Iris pigment epithelial cell (primary cell): Measurements from ENCODE around the gene RTN4.
A peak's percentile ranks its signal among the peaks of the same experiment; 100 is the strongest.
"Not testable (repeated sequence)": the region's sequence is repeated elsewhere in the genome, so short reads cannot be mapped to it uniquely, and the experiment has no call there.

ENCODE experiments used
- DNase-seq: peaks from one replicate; pipeline ENCODE4 v3.0.0-alpha.2; 2011; ENCODE audit warnings: low read depth

Gene RTN4, protein sequence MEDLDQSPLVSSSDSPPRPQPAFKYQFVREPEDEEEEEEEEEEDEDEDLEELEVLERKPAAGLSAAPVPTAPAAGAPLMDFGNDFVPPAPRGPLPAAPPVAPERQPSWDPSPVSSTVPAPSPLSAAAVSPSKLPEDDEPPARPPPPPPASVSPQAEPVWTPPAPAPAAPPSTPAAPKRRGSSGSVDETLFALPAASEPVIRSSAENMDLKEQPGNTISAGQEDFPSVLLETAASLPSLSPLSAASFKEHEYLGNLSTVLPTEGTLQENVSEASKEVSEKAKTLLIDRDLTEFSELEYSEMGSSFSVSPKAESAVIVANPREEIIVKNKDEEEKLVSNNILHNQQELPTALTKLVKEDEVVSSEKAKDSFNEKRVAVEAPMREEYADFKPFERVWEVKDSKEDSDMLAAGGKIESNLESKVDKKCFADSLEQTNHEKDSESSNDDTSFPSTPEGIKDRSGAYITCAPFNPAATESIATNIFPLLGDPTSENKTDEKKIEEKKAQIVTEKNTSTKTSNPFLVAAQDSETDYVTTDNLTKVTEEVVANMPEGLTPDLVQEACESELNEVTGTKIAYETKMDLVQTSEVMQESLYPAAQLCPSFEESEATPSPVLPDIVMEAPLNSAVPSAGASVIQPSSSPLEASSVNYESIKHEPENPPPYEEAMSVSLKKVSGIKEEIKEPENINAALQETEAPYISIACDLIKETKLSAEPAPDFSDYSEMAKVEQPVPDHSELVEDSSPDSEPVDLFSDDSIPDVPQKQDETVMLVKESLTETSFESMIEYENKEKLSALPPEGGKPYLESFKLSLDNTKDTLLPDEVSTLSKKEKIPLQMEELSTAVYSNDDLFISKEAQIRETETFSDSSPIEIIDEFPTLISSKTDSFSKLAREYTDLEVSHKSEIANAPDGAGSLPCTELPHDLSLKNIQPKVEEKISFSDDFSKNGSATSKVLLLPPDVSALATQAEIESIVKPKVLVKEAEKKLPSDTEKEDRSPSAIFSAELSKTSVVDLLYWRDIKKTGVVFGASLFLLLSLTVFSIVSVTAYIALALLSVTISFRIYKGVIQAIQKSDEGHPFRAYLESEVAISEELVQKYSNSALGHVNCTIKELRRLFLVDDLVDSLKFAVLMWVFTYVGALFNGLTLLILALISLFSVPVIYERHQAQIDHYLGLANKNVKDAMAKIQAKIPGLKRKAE

DNA sequence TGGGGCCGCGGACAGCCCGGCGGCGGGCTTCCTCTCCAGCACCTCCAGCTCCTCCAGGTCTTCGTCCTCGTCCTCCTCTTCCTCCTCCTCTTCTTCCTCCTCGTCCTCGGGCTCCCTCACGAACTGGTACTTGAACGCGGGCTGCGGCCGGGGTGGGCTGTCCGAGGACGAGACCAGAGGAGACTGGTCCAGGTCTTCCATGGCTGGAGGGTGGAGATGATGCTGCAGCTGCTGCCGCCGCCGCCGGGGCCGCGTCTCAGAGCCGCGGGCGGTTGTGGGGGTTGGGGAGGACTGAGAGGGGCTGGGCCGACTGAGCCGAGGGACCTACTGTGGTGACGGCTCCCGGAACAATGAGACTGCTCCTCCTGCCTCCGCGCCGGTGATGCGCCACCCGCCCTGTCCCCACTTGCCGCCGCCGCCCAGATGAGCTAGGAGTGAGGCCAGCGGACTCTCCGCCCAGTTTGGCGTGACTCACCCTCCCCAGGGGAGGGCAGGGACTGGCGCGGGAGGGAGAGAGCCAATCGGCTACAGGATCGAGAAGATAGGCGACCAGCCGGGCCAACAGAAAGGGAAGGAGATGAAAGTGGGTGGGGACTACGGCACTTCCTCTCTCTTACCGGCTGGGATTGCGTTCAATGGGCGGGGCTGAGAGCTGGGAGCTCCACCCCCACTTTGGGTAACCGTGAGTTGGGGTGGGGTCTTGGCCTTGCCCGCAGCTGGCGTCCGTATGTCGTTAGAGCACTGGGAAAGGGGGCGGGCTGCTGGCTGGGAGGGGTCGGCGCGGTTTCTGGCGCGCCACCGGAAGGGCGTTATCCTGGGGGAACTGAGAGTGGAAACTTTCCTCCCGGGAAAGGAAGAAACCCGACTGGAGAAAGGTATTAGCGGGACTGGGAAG lies at the start of gene RTN4:
TSS of gene RTN4 (minus strand) at position 352 of the 895 bp plus-strand sequence. CDS start at position 201, 151 bp downstream.
- DNase-seq, result peak; percentile 100

DNA sequence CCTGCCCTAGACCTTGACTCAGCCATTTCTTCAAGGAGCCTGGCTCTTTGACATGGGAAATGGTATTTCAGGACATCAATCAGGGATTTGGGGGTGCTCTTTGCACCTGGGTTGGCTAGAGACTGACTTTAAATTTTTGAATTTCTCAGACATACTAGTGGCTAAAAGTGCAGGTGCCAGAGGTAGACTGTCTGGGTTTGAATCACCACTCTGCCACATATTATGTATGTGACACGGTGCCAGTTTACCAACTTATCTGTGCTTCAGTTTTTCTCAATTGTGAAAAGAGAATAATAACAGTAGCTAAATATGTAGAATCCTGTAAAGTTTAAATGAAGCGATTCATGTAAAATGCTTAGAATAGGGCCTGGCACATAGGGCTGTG lies 49.2 kb upstream of the RTN4 start:
- DNase-seq, result no peak

DNA sequence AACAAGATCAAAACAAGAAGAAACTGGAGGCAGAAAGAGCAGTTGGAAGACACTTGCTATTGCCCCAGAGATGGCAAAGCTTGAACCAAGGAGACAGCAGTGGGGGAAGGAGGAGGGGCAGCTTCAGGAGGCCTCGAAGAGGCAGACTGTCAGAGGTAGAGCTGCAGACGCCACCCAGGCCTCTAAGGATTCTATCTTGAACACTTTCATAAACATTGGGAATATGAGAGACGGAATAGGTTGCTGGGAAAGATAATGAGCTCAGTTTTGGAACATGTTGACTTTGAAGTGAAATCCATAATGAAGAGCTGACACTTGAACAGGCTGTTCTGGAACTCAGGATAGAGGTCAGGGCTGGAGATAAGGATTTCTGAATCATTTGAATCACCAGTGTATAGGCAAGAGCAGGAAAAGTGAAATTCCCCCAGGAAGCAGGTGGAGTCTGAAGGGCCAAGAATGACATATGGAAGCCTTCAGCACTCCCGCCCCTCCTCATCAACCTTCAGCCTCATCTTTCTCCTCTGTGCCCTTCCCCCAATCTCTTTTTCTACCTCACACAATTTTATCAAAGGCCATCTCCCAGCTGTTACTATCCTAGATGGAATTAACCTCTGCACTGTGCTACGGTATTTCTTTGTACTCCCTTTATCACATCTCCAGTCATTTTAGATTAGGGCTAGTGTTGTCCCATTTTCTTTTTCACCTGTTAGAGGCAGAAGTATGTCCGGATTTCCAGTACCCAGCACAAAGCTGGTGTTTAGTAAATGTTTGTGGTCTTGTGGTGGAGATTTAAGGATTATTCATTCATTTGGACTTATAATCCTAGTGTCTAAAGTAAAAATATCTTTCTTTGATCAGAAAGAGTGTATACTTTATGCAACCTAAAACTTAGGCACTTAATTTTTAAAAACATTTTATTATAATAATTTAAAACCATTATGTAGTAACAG lies 47.5 kb upstream of the RTN4 start:
- peak; percentile 73 for DNase-seq

DNA sequence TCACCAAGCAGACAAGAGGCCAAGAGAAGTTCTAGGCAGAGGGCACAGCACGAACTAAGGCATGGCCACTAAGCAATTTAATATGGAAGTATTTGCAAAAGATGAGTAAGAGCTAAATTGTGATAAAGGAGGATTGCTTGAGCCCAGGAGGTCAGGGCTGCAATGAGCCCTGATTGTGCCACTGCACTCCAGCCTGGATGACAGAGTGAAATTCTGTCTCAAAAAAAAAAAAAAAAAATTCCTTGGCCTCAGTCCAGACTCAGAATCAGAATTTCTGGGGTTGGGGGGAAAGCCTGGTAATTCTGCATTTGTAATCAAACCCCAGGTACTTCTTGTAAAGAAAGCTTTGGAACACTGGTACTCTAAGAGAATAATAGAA lies 46.8 kb upstream of the RTN4 start:
- DNase-seq, result no peak

DNA sequence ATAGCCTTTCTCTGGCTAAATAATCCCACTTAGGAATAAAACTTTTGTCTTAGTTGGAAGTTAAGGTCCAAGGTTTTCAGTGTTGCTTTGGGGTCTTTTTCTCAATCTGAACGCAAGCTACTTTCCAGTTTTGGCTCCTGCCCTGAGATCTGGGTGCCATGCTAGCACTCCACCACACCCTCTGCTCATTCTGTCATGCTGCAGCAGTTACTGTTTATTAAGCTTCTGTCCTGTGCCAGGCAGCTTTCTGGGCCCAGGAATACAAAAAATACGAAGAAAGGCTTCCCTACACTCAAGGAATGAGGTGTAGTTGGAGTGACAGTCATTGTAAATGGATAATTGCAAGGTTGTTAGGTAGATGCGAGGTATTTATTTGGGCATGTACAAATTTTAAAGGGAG lies 46.3 kb upstream of the RTN4 start:
- DNase-seq, result no peak

DNA sequence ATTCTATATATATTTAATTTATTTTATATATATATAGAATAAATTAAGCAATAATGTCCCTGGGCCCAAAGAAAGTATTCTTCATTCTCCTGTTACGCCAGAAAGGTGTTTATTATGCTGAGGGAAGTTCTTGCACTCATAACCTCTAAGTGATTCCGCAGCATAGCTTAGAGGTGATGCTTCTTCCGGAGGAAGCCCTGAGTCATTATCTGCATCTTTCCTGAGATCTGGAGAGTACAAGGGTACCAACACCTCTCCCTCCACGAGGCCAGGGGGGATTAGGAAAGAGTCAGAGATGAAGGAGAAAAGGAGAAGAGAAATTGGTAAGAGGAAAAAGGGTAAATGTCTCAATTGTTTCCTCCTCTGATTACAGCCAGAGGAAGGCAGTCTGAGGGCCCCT lies 43.1 kb upstream of the RTN4 start:
- DNase-seq, result peak; percentile 93

DNA sequence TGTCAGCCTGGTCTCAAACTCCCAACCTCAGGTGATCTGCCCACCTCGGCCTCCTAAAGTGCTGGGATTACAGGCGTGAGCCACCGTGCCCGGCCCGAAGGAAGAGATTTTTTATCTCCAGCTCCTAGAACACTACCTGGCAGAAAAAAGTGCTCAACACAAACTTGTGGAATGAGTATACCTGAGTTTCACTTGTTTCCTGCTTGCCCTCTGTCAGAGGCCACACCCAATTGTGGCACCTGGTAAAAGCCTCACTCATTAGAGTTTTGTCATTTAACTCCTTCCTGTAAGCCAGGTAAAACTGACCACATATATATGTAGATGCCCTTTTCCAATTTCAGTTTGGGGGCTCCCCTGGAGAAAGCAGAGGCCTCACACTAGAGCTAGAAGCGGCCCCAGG lies 42.2 kb upstream of the RTN4 start:
- DNase-seq, result no peak

DNA sequence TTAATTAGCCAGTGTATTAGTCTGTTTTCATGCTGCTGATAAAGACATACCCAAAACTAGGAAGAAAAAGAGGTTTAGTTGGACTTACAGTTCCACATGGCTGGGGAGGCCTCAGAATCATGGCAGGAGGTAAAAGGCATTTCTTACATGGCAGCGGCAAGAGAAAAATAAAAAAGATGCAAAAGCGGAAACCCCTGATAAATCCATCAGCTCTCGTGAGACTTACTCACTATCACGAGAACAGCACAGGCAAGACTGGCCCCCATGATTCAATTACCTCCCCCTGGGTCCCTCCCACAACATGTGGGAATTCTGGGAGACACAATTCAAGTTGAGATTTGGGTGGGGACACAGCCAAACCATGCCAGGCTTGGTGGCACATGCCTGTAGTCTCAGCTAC lies 41.4 kb upstream of the RTN4 start:
- not testable (repeated sequence) for DNase-seq

DNA sequence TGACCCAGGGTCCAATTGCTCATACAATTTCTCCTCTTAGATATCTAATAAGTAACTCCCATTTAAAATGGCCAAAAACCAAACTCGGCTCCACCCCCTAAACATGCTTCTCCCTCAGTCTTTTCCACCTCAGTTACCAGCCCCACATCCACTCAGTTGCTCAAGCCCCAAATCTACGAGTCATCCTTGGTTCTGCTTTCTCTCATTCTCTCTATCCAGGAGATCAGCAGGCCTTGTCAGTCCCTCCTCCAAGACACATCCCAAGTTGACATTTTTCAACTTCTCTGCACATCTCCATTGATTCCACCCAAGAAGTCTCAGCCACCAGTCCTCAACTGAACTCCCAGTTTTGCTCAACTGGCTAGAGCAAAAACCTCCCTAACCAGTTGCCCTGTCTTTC lies 40.5 kb upstream of the RTN4 start:
- DNase-seq, result peak; percentile 62

DNA sequence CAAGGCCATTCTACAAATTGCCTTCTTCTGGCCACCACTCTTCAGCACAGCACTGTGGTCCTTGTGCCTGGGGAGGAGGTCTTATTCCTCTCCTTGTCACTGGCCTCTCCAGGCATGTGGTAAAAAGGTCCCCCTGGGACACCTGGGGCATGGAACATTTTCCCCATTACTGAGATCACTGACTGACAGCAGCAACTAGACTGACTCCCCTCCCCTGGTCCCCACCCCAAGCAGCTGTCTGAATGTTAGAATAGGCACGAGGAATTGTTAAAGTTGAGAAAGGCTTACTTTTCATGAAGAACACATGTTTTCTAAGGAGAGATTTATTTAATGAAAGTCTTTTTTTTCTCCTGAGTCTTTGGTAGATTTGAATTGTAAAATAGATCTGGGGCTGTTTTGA lies 39.5 kb upstream of the RTN4 start:
- no peak for DNase-seq

DNA sequence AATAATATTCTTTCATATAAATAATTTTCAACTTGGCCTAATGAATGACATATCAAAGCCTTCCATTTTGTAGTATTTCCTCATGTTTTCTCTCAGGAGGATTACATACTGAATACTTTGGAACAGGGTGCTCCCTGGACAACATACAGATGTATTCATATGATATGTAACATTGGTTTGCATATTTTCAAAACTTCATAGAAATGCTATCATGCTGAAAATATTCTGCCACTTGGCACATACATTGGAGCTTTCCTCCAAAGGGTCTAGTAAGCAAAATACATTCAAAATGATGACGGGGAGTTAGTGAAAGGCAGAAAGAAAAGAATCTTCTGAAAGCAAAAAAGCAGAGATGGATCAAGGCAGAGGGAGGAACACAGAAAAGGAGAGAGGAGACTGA lies 38.1 kb upstream of the RTN4 start:
- peak; percentile 64 for DNase-seq

DNA sequence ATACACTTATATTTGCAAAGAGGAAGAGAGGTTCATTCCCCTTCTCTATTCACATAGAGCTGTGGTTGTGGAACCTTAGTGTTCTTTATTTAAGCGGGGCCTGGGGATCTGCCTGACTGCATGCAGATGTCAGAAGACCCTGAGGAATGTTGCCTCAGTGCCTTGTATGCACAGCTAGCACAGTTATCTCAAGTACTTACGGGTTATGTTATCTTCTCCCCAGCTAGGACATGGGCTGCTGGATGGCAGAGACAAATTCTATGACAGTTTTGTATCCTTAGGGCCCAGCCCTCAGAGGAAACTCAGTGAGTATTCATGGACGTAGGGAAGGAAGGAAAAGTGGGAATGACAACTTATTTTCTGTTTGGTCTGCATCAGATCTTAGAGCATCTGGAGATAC lies 37.7 kb upstream of the RTN4 start:
- DNase-seq, result peak; percentile 21

DNA sequence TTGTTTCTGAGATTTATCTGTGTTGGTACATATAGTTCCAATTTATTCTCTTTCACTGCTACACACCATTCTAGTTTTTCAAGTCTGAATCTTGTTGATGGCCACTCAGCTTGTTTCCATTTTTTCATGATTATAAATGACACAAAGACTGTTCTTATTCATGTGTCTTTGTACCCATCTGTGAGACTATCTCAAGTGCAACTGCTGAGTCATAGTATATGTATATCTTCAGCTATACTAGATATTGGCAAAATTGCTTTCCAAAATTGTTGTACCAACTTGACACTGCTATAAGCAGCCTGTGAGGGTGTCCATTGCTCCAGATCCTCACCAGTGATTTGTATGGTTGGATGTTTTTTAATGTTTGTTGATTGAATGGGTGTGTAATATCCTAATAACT lies 37.2 kb upstream of the RTN4 start:
- no peak for DNase-seq

DNA sequence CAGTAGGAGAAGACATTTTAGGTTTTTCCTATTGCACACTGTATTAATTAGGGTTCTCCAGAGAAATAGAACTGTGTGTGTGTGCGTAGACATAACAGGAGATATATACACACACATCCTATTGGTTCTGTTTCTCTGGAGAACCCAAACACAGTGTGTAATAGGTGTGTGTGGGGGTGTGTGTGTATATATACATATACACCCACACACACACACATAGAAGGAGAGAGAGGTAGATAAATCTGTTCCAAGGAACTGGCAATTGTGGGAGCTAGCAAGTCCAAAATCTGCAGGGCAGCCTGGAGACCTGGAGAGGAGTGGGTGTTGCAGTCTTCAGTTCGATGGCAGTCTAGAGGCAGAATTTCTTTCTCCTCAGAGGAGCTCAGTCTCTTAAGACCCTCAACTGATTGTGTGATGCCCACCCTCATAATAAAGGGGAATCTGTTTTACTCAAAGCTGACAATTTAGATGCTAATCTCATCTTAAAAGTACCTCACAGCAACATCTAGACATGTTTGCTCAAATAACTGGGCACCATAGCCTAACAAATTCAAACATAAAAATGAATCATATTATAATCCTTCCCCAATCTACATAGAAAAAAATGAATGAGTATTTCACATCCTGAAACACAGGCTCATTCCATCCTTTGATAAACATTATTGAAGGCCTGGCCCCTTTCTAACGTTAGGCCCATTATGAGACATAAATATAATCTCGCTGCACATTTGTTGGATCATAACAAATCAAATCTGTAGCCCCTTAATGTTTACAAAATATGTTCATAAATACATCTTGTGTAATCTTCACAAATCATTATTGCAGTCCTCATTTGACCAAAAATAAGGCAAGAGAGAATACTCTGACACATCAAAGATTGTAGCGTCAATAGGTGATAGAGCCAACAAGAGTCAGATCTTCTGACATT lies 35.1 kb upstream of the RTN4 start:
- no peak for DNase-seq

DNA sequence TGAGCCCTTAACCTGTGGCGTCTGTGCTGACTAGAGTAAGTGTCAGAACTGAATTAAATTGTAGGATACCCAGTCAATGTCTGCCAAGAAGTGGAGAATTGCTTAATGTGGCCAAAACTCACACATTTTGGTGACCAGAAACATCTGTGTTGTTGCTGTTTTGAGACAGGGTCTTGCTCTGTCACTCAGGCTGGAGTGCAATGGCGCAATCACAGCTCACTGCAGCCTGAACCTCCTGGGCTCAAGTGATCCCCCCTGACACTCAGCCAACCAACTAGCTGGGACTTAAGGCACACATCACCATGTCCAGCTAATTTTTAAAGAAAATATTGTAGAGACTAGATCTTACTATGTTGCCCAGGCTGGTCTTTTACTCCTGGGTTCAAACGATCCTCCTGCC lies 34.4 kb upstream of the RTN4 start:
- DNase-seq, result no peak

DNA sequence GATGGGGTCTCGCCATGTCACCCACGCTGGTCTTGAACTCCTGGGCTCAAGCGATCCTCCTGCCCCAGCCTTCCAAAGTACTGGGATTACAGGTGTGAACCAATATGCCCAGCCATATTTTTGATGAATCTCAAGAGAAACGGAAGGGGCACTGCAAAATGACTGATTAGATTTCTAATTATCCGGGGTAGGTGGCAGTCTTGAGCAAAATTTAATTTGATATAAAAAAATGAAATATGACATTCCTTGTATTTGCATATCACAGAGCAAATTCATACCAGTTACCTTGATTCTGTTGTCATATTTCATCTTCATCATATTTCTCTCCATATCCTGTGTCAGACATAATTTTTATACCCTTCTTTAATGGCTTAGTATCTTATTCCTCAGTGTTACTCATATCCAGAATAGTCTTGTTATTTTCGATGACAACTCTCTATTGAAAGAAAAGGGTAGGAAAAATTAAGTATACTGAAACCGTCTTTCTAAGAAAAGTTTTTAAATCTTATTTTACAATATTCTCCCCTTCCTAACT lies 30.0 kb upstream of the RTN4 start:
- no peak for DNase-seq

DNA sequence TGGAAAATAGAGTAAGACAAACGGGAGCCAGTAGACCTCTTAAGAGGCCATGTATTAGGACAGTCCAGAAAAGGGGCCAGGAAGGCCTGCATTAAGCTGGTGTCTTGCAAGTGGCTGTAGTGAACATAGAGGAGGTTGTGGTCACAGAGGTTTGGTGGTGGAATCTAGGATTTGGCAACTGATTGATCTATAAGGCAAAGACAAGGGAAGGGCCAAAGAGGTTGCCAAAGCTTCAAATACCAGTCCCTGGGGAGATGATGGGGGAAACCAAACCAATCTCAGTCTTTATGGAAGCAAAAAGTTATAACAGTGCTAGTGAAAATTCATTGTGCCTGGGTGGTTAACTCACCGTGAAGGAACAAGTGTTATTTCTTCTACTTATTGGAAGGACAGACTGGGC lies 28.7 kb upstream of the RTN4 start:
- DNase-seq, result no peak

DNA sequence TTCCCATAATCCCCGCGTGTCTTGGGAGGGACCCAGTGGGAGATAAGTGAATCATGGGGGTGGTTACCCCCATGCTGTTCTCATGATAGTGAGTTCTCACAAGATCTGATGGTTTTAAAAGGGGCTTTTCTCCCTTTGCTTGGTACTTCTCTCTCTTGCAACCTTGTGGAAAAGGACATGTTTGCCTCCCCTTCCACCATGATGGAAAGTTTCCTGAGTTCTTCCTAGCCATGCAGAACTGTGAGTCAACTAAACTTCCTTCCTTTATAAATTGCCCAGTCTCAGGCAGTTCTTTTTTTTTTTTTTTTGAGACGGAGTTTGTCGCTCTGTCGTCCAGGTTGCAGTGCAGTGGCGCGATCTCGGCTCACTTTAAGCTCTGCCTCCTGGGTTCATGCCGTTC lies 26.5 kb upstream of the RTN4 start:
- DNase-seq, result no peak

DNA sequence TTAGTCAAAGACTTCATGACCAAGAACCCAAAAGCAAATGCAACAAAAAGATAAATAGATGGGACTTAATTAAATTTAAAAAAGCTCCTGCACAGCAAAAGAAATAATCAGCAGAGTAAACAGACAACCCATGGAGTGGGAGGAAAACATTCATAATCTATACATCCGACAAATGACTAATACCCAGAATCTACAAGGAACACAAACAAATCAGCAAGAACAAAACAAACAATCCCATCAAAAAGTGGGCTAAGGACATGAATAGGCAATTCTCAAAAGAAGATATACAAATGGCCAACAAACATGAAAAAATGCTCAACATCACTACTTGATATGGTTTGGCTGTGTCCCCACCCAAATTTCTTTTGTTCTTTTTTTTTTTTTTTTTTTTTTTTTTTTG lies 25.8 kb upstream of the RTN4 start:
- DNase-seq, result not testable (repeated sequence)
